Fibroblast of villous mesenchyme (primary cell): ENCODE measurements around the gene ACSM2A. TPM values are rescaled to one million over a fixed set of nuclear protein-coding genes. Genes with fewer than 3 reads are reported as not detected.
"Not testable (repeated sequence)": the region's sequence is repeated elsewhere in the genome, so short reads cannot be mapped to it uniquely, and the experiment has no call there.

Experiments used
- DNase-seq: peaks from one replicate; pipeline ENCODE4 v3.0.0-alpha.2; 2010; ENCODE audit warnings: low read depth
- H3K4me3 ChIP-seq: 2 replicates; pipeline ENCODE4 v1.5.1; 2011; ENCODE audit warnings: low read depth, mild to moderate bottlenecking, low read length
- CTCF ChIP-seq: IDR thresholded peaks from 2 replicates; pipeline ENCODE4 v1.5.1; 2012; ENCODE audit warnings: low read depth, mild to moderate bottlenecking, low read length; ENCODE audit not compliant: insufficient read depth
- total RNA-seq: library from RNA; depleted of rRNA; stranded (reverse); fragments of >200 nt; gene quantifications from 2 replicates; pipeline ENCODE4 v1.2.3, GENCODE V29; 2012

Gene ACSM2A
- total RNA-seq = not detected in 2 replicates

DNA sequence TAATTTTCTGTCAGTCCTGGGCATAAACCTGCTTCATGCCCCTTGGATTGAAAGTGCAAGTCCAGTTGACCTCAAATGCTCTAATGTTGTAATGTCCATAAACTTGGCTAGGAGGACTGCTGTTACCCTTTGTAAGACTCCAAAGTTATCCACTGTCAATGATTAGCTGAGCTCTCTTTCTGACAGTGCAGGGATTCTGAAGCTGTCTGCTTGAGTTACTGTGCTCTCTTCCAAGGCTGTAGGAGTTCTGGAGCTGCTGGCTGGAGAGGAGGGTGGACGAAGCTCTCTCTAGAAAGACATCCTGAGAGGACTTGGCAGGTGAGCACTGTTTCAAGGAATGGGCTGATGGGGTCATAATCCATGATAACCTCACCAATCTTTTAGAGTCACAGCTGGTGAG lies at the start of gene ACSM2A:
ACSM2A (plus strand) TSS at position 158 of the 400 bp plus-strand sequence. CDS start 8,594 bp downstream, outside the sequence.
- not testable (repeated sequence) for DNase-seq, H3K4me3 ChIP-seq

GRCh38 chr16:20402651-20403050 lies 48.7 kb upstream of the ACSM2A start:
- TF ChIP-seq CTCF = no peak
- H3K4me3 ChIP-seq = no peak overlapping the region
- no peak for DNase-seq

DNA sequence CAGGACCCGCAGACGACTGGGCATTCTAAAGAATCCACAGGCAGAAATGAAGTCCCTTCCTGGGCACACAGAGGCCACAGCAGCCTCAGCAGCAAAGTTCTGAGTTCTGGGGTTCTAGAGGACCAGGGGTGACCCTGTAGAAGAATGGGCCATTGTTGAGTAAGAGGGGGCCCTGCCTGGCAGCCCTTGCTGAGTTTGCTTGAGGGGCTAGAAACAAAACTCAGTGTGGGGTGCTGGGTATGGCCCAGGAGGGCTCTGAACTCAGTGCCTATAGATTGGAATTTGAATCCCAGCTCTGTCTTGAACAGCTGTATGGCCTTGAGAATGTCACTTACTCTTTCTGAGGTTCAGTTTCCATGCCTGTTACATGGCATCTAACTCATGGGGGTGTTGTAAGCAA lies 46.7 kb upstream of the ACSM2A start, which contains the start of gene PDILT:
PDILT (minus strand) TSS at position 101 of the 400 bp plus-strand sequence. CDS start 5,437 bp downstream, outside the sequence.
- no peak for TF ChIP-seq CTCF
- no peak within 1 kb of the TSS for H3K4me3 ChIP-seq
- DNase-seq = no peak

DNA sequence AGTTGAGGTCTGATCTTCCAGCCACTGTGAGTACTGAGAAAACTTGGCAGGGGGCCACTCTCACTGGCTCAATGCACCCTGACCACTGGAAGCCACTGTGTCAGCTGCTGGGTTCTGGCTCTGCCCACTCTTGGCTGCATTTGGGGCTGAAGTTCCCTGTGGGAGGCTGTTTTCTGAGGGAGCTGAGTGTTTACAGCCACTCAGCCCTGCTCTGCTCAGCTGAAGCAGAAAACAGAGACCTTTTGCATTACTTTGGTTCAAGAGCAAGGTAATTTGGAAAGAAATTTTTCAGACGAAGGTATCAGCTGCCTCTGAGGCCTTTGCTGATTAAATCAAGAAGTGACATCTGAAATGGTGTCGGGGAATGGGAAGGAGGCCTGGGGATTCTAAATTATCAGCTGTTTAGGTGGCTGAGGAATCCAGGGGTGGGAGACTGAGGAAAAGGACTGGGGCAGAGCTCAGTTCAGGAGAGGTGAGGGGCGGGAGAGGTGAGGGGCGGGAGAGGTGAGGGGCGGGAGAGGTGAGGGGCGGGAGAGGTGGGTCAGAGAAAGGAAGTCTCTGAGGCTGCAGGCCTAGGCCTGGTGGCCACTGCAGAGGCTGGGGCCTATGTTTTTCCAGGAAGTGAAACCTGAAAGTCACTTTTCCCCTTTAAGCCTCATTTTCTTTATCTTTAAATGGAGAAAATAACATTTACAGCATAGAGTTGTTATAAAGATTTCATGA lies 41.8 kb upstream of the ACSM2A start, which contains the start of gene ACSM5:
ACSM5 (plus strand) TSS at position 137 of the 723 bp plus-strand sequence. CDS start 1,951 bp downstream, outside the sequence.
- TF ChIP-seq CTCF = no peak
- DNase-seq = no peak
- H3K4me3 ChIP-seq = no peak within 1 kb of the TSS

DNA sequence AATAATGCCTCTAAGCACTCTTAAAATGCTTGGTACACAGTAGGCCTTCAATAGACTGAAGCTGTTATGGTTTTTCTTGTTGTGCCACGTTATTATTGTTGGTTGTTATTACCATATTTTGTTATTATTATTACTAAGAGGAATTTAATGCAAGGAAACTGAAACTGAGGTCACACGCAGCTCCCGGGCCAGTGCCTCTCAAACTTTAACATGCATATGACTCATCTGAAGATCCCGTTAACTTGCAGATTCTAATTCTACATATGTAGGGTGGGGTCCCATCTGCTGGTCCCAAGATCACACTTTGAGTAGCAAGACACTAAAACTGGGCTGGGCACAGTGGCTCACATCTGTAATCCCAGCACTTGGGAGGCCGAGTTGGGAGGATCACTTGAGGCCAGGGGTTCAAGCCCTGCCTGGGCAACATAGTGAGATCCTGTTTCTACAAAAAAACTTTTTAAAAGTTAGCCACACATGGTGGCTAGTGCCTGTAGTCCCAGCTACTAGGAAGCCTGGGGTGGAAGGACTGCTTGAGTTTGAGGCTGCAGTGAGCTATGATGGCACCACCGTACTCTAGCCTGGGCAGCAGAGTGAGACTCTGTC lies 41.1 kb upstream of the ACSM2A start:
- no peak overlapping the region for H3K4me3 ChIP-seq
- no peak for TF ChIP-seq CTCF
- DNase-seq = no peak

DNA sequence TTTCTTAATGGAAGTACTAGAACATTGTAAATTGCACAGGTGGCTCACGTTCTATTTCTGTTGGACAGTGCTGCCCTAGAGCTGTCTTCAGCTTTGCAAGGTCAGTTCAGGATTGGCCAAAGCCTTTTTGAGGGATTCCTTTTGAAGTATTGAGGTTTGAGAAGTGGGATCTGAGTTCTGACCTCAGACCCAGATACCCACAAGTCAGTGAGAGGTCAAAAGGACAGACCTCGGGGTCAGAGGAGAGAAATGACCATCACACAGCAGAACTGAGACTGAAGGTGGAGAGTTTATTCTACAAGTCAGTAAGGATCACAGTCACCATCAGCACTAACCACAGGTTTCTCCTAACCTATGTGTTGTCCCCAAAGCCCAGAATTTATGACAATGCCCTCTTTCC lies 40.3 kb upstream of the ACSM2A start:
- H3K4me3 ChIP-seq = no peak overlapping the region
- no peak for DNase-seq
- no peak for TF ChIP-seq CTCF

GRCh38 chr16:20415541-20415940 lies 35.8 kb upstream of the ACSM2A start:
- DNase-seq = no peak

DNA sequence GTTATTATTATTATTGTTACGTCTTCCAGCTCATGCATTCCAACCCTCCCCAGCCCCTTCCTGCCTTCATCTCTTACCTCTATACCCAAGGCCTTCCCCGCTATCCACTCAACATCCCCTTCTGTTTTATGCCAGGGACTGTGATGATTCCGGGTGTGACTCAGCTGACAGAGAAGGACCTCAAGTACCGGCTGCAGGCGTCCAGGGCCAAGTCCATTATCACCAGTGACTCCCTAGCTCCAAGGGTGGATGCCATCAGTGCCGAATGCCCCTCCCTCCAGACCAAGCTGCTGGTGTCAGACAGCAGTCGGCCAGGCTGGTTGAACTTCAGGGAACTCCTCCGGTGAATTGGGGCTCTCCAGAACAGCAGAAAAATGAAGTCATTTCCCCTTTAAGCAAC lies 32.2 kb upstream of the ACSM2A start:
- not testable (repeated sequence) for H3K4me3 ChIP-seq, DNase-seq

More at GRCh38 chr16:20415541-20415940, 35.8 kb upstream of the ACSM2A start:
- TF ChIP-seq CTCF = no peak
- H3K4me3 ChIP-seq = no peak overlapping the region

- H3K4me3 ChIP-seq = not testable (repeated sequence)
Observed at GRCh38 chr16:20421748-20422147, 29.6 kb upstream of the ACSM2A start.

DNA sequence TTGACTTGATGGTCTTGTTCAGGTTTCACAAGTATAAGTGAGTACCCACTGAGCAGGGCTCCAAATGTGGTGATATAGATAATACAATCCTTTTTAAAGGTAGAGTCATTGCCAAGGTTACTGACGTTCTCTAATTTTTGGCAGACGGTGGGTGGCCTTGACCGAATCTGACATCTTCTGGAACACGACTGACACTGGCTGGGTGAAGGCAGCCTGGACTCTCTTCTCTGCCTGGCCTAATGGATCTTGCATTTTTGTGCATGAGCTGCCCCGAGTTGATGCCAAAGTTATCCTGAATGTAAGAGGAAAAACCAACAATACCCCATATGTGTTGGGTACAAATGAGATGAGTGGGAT lies 27.6 kb upstream of the ACSM2A start:
- DNase-seq, H3K4me3 ChIP-seq: not testable (repeated sequence)

More at GRCh38 chr16:20421748-20422147, 29.6 kb upstream of the ACSM2A start:
- not testable (repeated sequence) for DNase-seq
